Transverse colon (tissue), 4 donors: ENCODE results near the gene TOR3A. TPM values are rescaled to one million over a fixed set of nuclear protein-coding genes. Genes with fewer than 3 reads are reported as not detected.
A peak's percentile ranks its signal among the peaks of the same experiment; 100 is the strongest.

Experiments
- DNase-seq: peaks from one replicate; pipeline ENCODE4 v3.0.0-alpha.2; 2019
- H3K27ac ChIP-seq, 4 donors: fragments of 200-600 bp; sonication (generic); 2 replicates each; pipeline ENCODE4 v1.5.1; 2016 to 2018; ENCODE audit warnings: inconsistent platforms in 4 of 4
- H3K27me3 ChIP-seq: fragments of 200-600 bp; sonication (generic); 2 replicates; pipeline ENCODE4 v1.5.1; 2017; ENCODE audit warnings: inconsistent platforms
- H3K36me3 ChIP-seq, 4 donors: fragments of 200-600 bp; sonication (generic); 2 replicates each; pipeline ENCODE4 v1.5.1; 2017 to 2019; ENCODE audit warnings: inconsistent platforms in 4 of 4
- H3K4me1 ChIP-seq, 4 donors: fragments of 200-600 bp; sonication (generic); 2 replicates each; pipeline ENCODE4 v1.5.1; 2017 to 2020; ENCODE audit warnings: inconsistent platforms in 4 of 4
- H3K4me3 ChIP-seq, 4 donors: fragments of 200-600 bp; sonication (generic); 1 replicate in 1 of 4; 2 replicates in 3 of 4; pipeline versions ENCODE4 v1.5.1 to v1.6.1; 2017 to 2019; ENCODE audit warnings: inconsistent platforms in 4 of 4
- H3K9me3 ChIP-seq, 2 donors: fragments of 200-600 bp; sonication (generic); 2 replicates each; pipeline ENCODE4 v1.5.1; 2017 to 2019; ENCODE audit warnings: inconsistent platforms in 2 of 2
- EP300 ChIP-seq: sonication (generic); formaldehyde crosslinking; IDR thresholded peaks from one replicate; pipeline ENCODE4 v1.6.1; 2017; ENCODE audit warnings: antibody characterized with exemption, low read depth
- POLR2A ChIP-seq: fragments of 450-650 bp; IDR thresholded peaks from one replicate; pipeline ENCODE4 v1.6.1; 2016; ENCODE audit warnings: antibody characterized with exemption, mild to moderate bottlenecking, moderate library complexity
- POLR2AphosphoS5 ChIP-seq, 3 donors: sonication (generic); formaldehyde crosslinking; IDR thresholded peaks; one replicate each; pipeline ENCODE4 v1.6.1; 2016; ENCODE audit warnings: antibody characterized with exemption in 3 of 3
- WGBS, 2 donors: methylation state at CpG; one replicate each; pipeline ENCODE4 v1.1.5; 2018; ENCODE audit warnings: low coverage in 1 of 2; 5-methylcytosine and 5-hydroxymethylcytosine counted together
- in situ Hi-C, 4 donors: fragments of 200-750 bp; cut with MboI; loops; one replicate each; pipeline versions ENCODE4 v1.15.0 to v1.15.1; 2017; ENCODE audit warnings: low sequenced_read_pairs in 3 of 4, low pct_ligation_motif_present in 1 of 4, low pct_unique_long_range_greater_than_20kb in 1 of 4
- intact Hi-C: fragments of 100-400 bp; cut with DNase I; formaldehyde crosslinking; loops from one replicate; pipeline ENCODE4 v1.15.1; 2023; ENCODE audit warnings: low total_unique reads
- total RNA-seq, 4 donors: library from RNA; depleted of rRNA; stranded (reverse); fragments of >200 nt; gene quantifications; one replicate each; pipeline ENCODE4 v1.1.0, GENCODE V29; 2016
- TF ChIP-seq, protein P1 (sequence below), 5 experiments: fragments of 200-600 bp in 3 of 5; fragments of 450-650 bp in 2 of 5; sonication (generic) in 3 of 5; IDR thresholded peaks; 1 replicate in 2 of 5; 2 replicates in 3 of 5; pipeline ENCODE4 v1.5.1; 2016 to 2017; ENCODE audit warnings: antibody characterized with exemption in 5 of 5, inconsistent platforms in 3 of 5, mild to moderate bottlenecking in 2 of 5, moderate library complexity in 1 of 5

TOR3A gene
- total RNA-seq, 4 donors from 2014 or later, result 66.2 to 308 (median 72.7) TPM

DNA sequence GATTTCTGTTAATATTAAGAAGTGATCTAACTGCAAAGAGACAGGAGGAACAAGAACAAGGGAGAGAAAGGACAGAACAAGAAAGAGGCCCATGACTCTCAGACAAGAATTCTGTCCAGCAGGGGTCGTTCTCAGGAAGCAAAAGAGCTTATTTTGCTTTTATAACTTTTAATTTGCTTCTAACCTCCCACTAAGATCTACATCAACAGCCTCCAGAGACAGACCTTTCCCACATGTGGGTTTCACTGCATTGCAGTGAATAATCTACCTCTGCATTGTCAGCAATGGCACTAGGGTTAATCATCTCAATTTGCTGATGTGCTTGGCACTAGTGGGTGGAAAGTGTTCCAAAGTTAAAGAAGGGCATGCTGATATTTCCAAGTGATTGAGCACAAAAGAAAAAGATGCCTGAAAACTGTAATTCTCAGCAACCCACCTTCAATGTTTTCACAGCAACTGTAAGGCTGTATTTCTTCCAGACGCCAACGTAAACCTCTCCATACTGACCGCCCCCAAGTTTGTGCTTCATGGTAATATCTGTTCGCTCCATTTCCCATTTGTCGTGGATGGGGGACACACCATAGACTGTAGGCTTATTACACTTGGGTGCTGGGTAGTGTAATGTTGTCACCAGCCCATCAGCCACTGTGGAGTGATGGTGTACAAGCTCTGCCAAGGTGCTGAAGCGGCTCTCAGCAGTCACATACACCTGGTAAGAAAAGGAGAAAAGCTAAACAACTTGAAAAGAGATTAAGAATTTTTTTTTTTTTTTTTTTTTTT is 39.5 kb downstream of the TOR3A start:
- Histone ChIP-seq H3K4me1 (peaks cover 0 to 13% (median 8%) of the 10 kb centered on the region in 4 donors), H3K4me3 (no peak overlapping the region), H3K27me3 (no peaks in the 10 kb centered on the region), H3K36me3 (peaks cover 0 to 19% (median 3%) of the 10 kb centered on the region in 4 donors), H3K9me3 (no peaks in the 10 kb centered on the region), H3K27ac (peak overlapping the region in 1 of 4 donors; percentile 7)
- TF ChIP-seq POLR2A, result no peak
- TF ChIP-seq, protein P1, sequence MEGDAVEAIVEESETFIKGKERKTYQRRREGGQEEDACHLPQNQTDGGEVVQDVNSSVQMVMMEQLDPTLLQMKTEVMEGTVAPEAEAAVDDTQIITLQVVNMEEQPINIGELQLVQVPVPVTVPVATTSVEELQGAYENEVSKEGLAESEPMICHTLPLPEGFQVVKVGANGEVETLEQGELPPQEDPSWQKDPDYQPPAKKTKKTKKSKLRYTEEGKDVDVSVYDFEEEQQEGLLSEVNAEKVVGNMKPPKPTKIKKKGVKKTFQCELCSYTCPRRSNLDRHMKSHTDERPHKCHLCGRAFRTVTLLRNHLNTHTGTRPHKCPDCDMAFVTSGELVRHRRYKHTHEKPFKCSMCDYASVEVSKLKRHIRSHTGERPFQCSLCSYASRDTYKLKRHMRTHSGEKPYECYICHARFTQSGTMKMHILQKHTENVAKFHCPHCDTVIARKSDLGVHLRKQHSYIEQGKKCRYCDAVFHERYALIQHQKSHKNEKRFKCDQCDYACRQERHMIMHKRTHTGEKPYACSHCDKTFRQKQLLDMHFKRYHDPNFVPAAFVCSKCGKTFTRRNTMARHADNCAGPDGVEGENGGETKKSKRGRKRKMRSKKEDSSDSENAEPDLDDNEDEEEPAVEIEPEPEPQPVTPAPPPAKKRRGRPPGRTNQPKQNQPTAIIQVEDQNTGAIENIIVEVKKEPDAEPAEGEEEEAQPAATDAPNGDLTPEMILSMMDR (IDR thresholded peaks at IDR 0.05), result peak; percentile 50 to 61 (median 56)
- intact Hi-C loops, result no loop called here
- WGBS, 2 donors, result 77 to 80% methylated on average over 6 to 7 of the region's 7 CpGs
- peak; percentile 35 for DNase-seq
- in situ Hi-C loops, result loop anchor here in 1 of 4 donors (5.0 to 10.0 kb wide), 2 partner anchors 96 to 243 kb away; partner anchors contain the start of gene AXDND1

DNA sequence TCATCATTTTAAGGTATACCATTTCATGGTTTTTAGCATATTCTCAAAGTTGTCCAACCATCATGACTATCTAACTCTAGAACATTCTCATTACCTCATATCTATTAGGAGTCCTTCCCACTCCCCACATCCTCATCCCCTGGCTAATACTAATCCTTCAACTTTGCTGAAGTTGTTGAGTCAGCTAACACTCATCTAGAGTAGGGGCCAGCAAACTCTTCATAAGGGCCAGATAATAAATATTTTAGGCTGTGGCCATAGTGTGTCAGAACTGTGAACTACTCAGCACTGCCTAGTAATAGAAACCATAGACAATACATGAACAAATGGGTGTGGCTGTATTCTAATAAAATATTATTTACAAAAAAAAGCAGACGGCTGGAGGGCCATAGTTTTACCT is 43.0 kb downstream of the TOR3A start:
- intact Hi-C loops (no loop called here), in situ Hi-C loops (loop anchor here in 1 of 4 donors (5.0 to 10.0 kb wide), 2 partner anchors 92 to 240 kb away; partner anchors contain the start of gene AXDND1)

GRCh38 chr1:179126338-179127060 is 44.6 kb downstream of the TOR3A start:
- Histone ChIP-seq H3K27me3 (no peaks in the 10 kb centered on the region), H3K27ac (no peak overlapping the region), H3K36me3 (no peaks in the 10 kb centered on the region), H3K4me1 (peaks cover 0 to 18% (median 6%) of the 10 kb centered on the region in 4 donors), H3K4me3 (no peak overlapping the region), H3K9me3 (no peaks in the 10 kb centered on the region)
- WGBS, 2 donors, result 76 to 88% methylated on average over 2 to 8 of the region's 8 CpGs
- DNase-seq, result no peak
- TF ChIP-seq, protein P1 (IDR thresholded peaks at IDR 0.05), result no peak
- TF ChIP-seq EP300 (no peak), POLR2A (no peak), POLR2AphosphoS5 (IDR thresholded peaks at IDR 0.05) (no peak)
- in situ Hi-C loops (loop anchor here in 1 of 4 donors (10.0 kb wide), 1 partner anchor 238 kb away; the partner anchor contains the start of gene AXDND1), intact Hi-C loops (no loop called here)

More for the DNA sequence above, 43.0 kb downstream of the TOR3A start:
- 89 to 100% methylated on average over 1 of the region's 1 CpG for WGBS, 2 donors
- no peak overlapping the region for H3K4me3 ChIP-seq
- no peaks in the 10 kb centered on the region for H3K27me3 ChIP-seq
- TF ChIP-seq POLR2AphosphoS5 (IDR thresholded peaks at IDR 0.05) (no peak), EP300 (no peak), POLR2A (no peak)
- TF ChIP-seq, protein P1 (IDR thresholded peaks at IDR 0.05), result no peak
- H3K36me3 ChIP-seq, result no peaks in the 10 kb centered on the region
- no peaks in the 10 kb centered on the region for H3K9me3 ChIP-seq
- DNase-seq, result no peak
- H3K27ac ChIP-seq, result no peak overlapping the region
- H3K4me1 ChIP-seq, result peaks cover 0 to 20% (median 5%) of the 10 kb centered on the region in 4 donors
